ENCODE measurements around the gene TENT4A. TPM values are rescaled to one million over a fixed set of nuclear protein-coding genes. Genes with fewer than 3 reads are reported as not detected.

Gene TENT4A
- total and polyA plus RNA-seq, 2 of the 13 experiments (the other 11 are each of a cell fraction or from before 2014, with no cell fraction given), result 6.3 to 13.3 TPM

DNA sequence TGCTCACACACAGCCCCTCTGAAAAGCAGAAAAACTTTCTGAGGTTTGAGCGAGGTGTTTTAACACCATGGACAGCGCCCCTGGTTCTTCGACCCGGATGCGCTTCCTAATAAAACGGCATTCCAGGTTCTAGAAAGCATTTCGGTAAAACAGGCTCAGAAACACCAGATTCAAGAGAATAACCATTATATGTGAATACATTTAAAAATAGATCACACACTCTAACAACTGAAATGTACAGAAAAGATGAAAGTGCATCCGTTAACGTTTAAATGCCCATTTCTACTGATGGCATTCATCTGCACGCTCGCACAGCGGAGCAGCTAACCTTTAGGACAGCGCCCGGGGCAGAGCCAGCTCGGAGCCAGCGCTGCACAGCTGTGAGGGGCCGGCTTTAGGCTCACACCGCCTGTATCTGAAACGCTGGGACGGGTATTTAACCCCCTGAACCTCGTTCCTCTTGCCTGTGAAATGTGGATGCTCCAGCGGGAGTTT, 26.3 kb upstream of the TENT4A start (continued):
- TF ChIP-seq, protein P1, sequence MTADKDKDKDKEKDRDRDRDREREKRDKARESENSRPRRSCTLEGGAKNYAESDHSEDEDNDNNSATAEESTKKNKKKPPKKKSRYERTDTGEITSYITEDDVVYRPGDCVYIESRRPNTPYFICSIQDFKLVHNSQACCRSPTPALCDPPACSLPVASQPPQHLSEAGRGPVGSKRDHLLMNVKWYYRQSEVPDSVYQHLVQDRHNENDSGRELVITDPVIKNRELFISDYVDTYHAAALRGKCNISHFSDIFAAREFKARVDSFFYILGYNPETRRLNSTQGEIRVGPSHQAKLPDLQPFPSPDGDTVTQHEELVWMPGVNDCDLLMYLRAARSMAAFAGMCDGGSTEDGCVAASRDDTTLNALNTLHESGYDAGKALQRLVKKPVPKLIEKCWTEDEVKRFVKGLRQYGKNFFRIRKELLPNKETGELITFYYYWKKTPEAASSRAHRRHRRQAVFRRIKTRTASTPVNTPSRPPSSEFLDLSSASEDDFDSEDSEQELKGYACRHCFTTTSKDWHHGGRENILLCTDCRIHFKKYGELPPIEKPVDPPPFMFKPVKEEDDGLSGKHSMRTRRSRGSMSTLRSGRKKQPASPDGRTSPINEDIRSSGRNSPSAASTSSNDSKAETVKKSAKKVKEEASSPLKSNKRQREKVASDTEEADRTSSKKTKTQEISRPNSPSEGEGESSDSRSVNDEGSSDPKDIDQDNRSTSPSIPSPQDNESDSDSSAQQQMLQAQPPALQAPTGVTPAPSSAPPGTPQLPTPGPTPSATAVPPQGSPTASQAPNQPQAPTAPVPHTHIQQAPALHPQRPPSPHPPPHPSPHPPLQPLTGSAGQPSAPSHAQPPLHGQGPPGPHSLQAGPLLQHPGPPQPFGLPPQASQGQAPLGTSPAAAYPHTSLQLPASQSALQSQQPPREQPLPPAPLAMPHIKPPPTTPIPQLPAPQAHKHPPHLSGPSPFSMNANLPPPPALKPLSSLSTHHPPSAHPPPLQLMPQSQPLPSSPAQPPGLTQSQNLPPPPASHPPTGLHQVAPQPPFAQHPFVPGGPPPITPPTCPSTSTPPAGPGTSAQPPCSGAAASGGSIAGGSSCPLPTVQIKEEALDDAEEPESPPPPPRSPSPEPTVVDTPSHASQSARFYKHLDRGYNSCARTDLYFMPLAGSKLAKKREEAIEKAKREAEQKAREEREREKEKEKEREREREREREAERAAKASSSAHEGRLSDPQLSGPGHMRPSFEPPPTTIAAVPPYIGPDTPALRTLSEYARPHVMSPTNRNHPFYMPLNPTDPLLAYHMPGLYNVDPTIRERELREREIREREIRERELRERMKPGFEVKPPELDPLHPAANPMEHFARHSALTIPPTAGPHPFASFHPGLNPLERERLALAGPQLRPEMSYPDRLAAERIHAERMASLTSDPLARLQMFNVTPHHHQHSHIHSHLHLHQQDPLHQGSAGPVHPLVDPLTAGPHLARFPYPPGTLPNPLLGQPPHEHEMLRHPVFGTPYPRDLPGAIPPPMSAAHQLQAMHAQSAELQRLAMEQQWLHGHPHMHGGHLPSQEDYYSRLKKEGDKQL (CRISPR knock-in tag; IDR thresholded peaks at IDR 0.05; ENCODE audit: low read depth), result no peak
- TF ChIP-seq ZNF564 (CRISPR knock-in tag; IDR thresholded peaks at IDR 0.05) (no peak), ZNF792 (CRISPR knock-in tag; IDR thresholded peaks at IDR 0.05) (0 out of 2 replicates have a peak, but pooled peaks have one; percentile 54), SAFB2 (CRISPR knock-in tag; IDR thresholded peaks at IDR 0.05; ENCODE audit: borderline replicate concordance, low read depth) (no peak), SIX4 (CRISPR knock-in tag; IDR thresholded peaks at IDR 0.05) (peak; percentile 54; the same call in 1 of the 2 replicates), ZBTB20 (CRISPR knock-in tag; IDR thresholded peaks at IDR 0.05; ENCODE audit: borderline replicate concordance, low read depth) (no peak), NR2F2 (IDR thresholded peaks at IDR 0.05; ENCODE audit: borderline replicate concordance, low read depth) (no peak), ZNF614 (CRISPR knock-in tag; IDR thresholded peaks at IDR 0.05; ENCODE audit: borderline replicate concordance) (no peak), ZNF672 (CRISPR knock-in tag; IDR thresholded peaks at IDR 0.05) (no peak), ZNF282 (IDR thresholded peaks at IDR 0.05; ENCODE audit: partially characterized antibody) (no peak), ZNF503 (CRISPR knock-in tag; IDR thresholded peaks at IDR 0.05) (no peak), E2F1 (CRISPR knock-in tag; IDR thresholded peaks at IDR 0.05) (no peak), HNF4G (IDR thresholded peaks at IDR 0.05; ENCODE audit: borderline replicate concordance, low read depth, low read length) (no peak), HNF4G (CRISPR knock-in tag; IDR thresholded peaks at IDR 0.05; ENCODE audit: borderline replicate concordance, low read depth) (no peak), PLRG1 (conservative IDR thresholded peaks at IDR 0.05) (no peak)
- TF ChIP-seq, protein P2, sequence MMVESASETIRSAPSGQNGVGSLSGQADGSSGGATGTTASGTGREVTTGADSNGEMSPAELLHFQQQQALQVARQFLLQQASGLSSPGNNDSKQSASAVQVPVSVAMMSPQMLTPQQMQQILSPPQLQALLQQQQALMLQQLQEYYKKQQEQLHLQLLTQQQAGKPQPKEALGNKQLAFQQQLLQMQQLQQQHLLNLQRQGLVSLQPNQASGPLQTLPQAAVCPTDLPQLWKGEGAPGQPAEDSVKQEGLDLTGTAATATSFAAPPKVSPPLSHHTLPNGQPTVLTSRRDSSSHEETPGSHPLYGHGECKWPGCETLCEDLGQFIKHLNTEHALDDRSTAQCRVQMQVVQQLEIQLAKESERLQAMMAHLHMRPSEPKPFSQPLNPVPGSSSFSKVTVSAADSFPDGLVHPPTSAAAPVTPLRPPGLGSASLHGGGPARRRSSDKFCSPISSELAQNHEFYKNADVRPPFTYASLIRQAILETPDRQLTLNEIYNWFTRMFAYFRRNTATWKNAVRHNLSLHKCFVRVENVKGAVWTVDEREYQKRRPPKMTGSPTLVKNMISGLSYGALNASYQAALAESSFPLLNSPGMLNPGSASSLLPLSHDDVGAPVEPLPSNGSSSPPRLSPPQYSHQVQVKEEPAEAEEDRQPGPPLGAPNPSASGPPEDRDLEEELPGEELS (CRISPR knock-in tag; IDR thresholded peaks at IDR 0.05), result 0 out of 2 replicates have a peak, but pooled peaks have one; percentile 30
- TF ChIP-seq, protein P3, sequence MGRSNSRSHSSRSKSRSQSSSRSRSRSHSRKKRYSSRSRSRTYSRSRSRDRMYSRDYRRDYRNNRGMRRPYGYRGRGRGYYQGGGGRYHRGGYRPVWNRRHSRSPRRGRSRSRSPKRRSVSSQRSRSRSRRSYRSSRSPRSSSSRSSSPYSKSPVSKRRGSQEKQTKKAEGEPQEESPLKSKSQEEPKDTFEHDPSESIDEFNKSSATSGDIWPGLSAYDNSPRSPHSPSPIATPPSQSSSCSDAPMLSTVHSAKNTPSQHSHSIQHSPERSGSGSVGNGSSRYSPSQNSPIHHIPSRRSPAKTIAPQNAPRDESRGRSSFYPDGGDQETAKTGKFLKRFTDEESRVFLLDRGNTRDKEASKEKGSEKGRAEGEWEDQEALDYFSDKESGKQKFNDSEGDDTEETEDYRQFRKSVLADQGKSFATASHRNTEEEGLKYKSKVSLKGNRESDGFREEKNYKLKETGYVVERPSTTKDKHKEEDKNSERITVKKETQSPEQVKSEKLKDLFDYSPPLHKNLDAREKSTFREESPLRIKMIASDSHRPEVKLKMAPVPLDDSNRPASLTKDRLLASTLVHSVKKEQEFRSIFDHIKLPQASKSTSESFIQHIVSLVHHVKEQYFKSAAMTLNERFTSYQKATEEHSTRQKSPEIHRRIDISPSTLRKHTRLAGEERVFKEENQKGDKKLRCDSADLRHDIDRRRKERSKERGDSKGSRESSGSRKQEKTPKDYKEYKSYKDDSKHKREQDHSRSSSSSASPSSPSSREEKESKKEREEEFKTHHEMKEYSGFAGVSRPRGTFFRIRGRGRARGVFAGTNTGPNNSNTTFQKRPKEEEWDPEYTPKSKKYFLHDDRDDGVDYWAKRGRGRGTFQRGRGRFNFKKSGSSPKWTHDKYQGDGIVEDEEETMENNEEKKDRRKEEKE (IDR thresholded peaks at IDR 0.05), result no peak

All from HepG2 (cell line).